Measurements from ENCODE around the gene KRTAP3-1. TPM values are rescaled to one million over a fixed set of nuclear protein-coding genes. Genes with fewer than 3 reads are reported as not detected.

Gene KRTAP3-1
- total and polyA plus RNA-seq, 10 of the 15 experiments (the other 5 are each of a cell fraction or from before 2014, with no cell fraction given): not detected

- DNase-seq (ENCODE audit: low read depth, low spot score) (no peak), ATAC-seq (no peak), FAIRE-seq (no peak)
- H3K9me3 ChIP-seq (replicated peaks; ENCODE audit: control insufficient read depth, insufficient read depth, low read length): no peaks in the 10 kb centered on the region; the same call in 2 of the 3 replicates
- ChIA-PET POLR2A (no interaction called here), SMC1A (ENCODE audit: uncharacterized antibody, unreplicated experiment) (no interaction called here), CTCF (no interaction called here), RAD21 (ENCODE audit: unreplicated experiment) (no interaction called here)
- H3K4me1 ChIP-seq (ENCODE audit: control insufficient read depth, insufficient read depth, low read length): no peaks in the 10 kb centered on the region
- BruUV-seq (replicated peaks): no TSS peak
- 0% methylated on average over 1 of the region's 1 CpG for WGBS (ENCODE audit: insufficient coverage, insufficient replicate concordance, low lambda C conversion rate, missing lambda C conversion rate)
- in situ Hi-C loops (cut with MboI) (no loop called here), intact Hi-C loops (cut with micrococcal nuclease; ENCODE audit: unreplicated experiment) (no loop called here)
- no peaks in the 10 kb centered on the region for H4K20me1 ChIP-seq (ENCODE audit: control insufficient read depth, insufficient read depth)
- H3K27me3 ChIP-seq (replicated peaks in 1 of 2; ENCODE audit: control insufficient read depth in 2 of 2, insufficient read depth in 2 of 2, low read length in 1 of 2): no peaks in the 10 kb centered on the region; a peak in 1 of 4 replicates
- TF ChIP-seq ATF3 (IDR thresholded peaks at IDR 0.05; ENCODE audit: borderline replicate concordance, extremely low read depth, low read depth, low read length) (no peak), ZBTB11 (CRISPR knock-in tag; IDR thresholded peaks at IDR 0.05) (no peak), MXI1 (IDR thresholded peaks at IDR 0.05; ENCODE audit: low read depth, low read length) (no peak), RB1 (IDR thresholded peaks at IDR 0.05; ENCODE audit: borderline replicate concordance) (no peak), EZH2 (IDR thresholded peaks at IDR 0.05; ENCODE audit: borderline replicate concordance, control insufficient read depth, low read depth, low read length) (no peak), ZBTB4 (CRISPR knock-in tag; IDR thresholded peaks at IDR 0.05) (no peak), PAX8 (IDR thresholded peaks at IDR 0.05) (no peak), ZSCAN29 (IDR thresholded peaks at IDR 0.05) (no peak), NFYA (IDR thresholded peaks at IDR 0.05; ENCODE audit: borderline replicate concordance, low read depth, low read length) (no peak), CREB1 (IDR thresholded peaks at IDR 0.05; ENCODE audit: low read depth) (no peak), ETV6 (conservative IDR thresholded peaks at IDR 0.05 in 1 of 2, IDR thresholded peaks at IDR 0.05 in 1 of 2; ENCODE audit: borderline replicate concordance in 1 of 2, low read depth in 1 of 2) (no peak), SMAD5 (IDR thresholded peaks at IDR 0.05; ENCODE audit: low read depth) (no peak), IRF3 (IDR thresholded peaks at IDR 0.05) (no peak), HCFC1 (IDR thresholded peaks at IDR 0.05; ENCODE audit: low read length) (no peak), TCF12 (IDR thresholded peaks at IDR 0.05; ENCODE audit: low read depth, low read length) (no peak), NR2C1 (IDR thresholded peaks at IDR 0.05) (no peak)
- no peak overlapping the region for H3K4me3 ChIP-seq
- no peak overlapping the region for H3K9ac ChIP-seq (ENCODE audit: control insufficient read depth, insufficient read depth, low read length)
- H3K79me2 ChIP-seq (ENCODE audit: control insufficient read depth, insufficient read depth, low read length): no peaks in the 10 kb centered on the region
- H2AFZ ChIP-seq (ENCODE audit: control insufficient read depth, low read depth, low read length): no peak overlapping the region
- H3K27ac ChIP-seq (ENCODE audit: control insufficient read depth, insufficient read depth): no peak overlapping the region
- H3K36me3 ChIP-seq (ENCODE audit: control insufficient read depth in 2 of 2, insufficient read depth in 2 of 2, low read length in 1 of 2): no peaks in the 10 kb centered on the region
- H3K4me2 ChIP-seq (ENCODE audit: control insufficient read depth, insufficient read depth): no peak overlapping the region
Observed at GRCh38 chr17:40967582-40967981, 41.3 kb downstream of the KRTAP3-1 start.

Measured in GM12878 (cell line).